ENCODE results near the gene ODC1.

ODC1 gene

GRCh38 chr2:10433264-10433946 lies 14.7 kb downstream of the ODC1 start:
- no peak for DNase-seq

DNA sequence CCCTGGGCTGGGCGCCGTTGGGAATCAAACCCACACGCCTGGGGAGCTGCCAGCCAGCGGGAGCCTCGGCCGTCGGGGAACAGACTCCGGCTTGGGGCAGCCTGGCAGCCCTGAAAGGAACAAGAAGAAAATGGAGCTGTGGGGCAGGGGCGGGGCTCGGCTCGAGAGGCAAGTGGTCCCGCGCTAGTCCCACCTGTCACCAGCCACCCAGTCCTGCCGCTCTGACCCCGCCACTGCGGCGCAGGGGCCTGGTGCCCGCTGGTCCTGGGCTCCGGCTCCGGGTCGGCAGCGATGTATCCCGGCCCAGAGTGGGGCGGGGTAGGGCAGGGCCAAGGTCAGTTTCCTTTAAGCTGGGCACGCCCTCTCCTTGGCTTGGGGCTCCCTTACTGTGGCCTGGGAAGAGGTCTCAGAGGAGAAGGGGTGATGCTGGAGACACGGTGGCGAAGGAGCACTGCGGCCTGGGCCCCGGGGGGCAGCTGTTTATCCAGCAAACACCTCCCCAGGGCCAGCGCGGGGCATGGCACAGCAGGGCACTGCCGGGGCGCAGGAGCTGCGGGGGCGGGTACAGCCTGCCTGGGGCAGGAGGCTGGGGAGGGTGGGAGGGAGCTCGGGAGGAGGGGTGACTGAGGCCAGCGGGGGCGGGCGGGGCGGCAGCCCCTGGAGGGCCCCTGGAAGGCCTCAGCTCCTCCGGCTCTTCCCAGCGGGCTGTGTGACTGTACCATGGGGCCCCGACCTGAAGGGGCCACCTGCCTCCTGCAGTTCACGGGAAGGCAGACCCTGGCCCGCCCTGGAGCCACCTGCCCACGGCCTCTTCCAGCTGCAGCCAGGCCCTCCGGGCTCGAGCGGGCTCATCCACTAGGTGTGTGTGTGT lies 15.6 kb downstream of the ODC1 start:
- DNase-seq: no peak

DNA sequence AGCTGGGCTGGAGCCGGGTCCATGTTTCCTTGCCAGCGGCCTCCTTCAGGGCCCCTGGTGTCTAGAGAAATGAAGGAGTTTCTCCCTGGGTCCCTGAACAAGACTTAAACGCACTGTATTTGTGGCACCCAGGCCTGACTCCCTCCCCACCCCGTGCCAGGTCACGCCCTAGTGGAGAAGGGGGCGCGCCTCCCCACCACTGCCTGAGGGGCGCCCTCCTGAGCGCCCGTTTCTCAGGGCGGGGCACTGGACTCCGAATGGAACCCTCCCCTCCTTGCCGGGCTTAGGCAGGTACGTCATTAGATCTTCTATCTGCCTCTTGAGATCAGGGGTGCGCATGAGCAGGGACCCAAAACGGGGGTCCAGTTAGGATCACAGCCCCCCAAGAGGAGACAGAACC lies 16.3 kb downstream of the ODC1 start:
- no peak for DNase-seq

DNA sequence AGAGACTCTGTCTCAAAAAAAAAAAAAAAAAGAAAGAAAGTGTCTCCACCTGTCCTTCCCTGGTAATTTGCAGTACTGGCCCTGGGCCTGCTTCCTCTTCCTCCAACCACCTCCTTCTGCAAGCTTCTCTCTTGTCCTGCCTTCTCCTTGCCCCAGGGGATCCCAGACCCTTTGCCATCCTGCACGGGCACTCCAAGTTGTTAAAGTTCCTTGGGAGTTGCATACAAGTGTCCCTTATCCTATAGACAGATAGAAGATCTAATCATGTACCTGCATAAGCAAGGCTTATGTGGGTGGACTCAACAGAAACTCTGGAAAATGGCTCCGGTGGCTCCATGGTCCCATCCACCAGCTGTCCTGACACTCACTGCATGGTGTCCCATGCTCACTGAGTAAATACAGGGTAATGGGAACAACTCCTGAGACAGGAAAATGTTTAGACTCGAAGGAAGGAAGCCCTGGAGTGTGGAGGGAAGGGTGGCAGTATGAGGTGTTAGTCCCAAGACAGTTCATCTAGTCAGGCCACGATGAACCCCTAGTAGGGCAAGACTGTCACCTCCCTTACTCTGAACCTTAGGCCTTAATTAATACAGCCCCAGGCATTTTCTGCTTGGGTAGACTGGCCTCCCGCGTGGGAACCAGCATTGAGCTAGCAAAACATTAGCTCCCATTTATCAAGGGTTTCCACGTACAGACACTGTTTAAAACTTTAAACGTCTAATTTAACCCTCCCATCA lies 17.1 kb downstream of the ODC1 start:
- no peak for DNase-seq

DNA sequence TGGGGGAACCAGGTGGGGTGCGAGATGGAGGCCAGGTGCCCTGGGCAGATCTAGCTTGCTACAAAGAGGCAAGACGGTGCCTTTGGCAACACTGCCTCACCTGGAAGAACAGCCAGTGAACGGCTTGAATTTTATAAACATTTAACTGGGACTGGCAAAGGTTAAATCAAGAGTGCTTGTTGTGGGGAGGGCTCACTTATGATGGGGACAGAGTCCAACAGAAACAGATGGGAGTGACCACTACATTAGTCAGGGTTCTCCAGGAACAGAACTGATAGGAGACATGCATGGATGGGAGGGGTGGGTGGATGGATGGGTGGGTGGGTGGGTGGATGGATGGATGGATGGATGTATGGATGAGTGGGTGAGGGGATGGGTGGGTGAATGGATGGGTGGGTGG lies 19.2 kb downstream of the ODC1 start:
- no peak for DNase-seq

- DNase-seq: no peak
Observed at GRCh38 chr2:10428355-10428754, 19.8 kb downstream of the ODC1 start.

DNA sequence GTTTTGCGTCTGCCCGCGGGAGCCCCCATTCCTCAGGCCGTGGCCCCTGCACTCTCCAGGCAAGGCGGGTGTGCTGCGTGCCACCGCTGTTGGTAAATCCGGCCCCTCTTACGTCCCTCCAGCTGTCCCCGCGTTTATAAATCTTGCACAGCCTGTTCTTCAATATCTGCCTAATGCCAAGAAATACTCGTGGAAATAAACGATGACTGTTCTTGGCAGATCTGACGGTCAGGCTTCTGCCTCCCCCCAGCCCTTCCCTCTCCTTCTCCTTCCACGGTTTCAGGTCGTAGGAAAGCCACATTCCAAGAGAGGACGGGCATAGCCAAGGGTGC lies 20.5 kb downstream of the ODC1 start:
- DNase-seq: no peak

GRCh38 chr2:10426726-10427617 lies 21.2 kb downstream of the ODC1 start:
- no peak for DNase-seq

DNA sequence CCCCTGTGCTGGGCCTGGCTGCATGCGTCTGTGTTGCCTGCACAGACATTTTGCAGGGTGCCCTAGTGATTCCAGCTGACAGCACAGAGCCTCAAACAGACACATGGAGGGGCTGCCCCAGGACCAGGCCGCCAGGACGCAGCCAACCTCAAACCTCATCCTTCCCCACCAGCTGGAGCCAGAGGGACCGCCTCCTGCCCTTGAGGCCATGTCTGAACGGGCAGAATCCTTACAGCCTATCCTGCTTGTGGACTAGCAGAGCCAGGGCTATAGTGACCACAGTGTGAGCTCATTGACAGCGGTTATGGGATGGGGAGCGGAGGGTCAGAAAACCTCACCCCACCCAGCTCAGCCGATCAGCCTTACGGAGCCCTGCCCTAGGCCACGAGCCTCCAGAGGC lies 22.4 kb downstream of the ODC1 start:
- DNase-seq: no peak

GRCh38 chr2:10424916-10425505 lies 23.1 kb downstream of the ODC1 start:
- no peak for DNase-seq

DNA sequence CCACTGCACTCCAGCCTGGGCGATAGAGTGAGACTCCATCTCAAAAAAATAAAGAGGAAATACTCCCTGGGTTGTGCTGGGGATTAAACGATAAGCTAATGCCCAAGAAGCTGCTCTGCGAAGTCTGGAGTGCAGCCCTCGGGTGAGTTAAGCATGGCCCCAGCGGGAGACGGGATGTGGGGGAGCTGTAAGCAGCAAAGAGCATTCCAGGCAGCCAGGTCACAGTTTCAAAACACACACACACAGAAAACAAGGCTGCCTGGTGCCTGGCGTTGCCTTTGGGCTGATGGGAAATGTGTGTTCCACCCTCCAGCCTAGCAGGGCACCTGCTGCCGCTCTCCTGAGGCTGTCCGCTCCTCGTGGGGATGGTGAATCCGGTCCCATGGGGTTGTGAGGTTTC lies 24.1 kb downstream of the ODC1 start:
- no peak for DNase-seq

GRCh38 chr2:10423400-10423774 lies 24.7 kb downstream of the ODC1 start:
- DNase-seq: no peak

- no peak for DNase-seq
Observed at GRCh38 chr2:10422732-10423399, 25.3 kb downstream of the ODC1 start.

GRCh38 chr2:10422251-10422650 lies 25.9 kb downstream of the ODC1 start:
- no peak for DNase-seq

DNA sequence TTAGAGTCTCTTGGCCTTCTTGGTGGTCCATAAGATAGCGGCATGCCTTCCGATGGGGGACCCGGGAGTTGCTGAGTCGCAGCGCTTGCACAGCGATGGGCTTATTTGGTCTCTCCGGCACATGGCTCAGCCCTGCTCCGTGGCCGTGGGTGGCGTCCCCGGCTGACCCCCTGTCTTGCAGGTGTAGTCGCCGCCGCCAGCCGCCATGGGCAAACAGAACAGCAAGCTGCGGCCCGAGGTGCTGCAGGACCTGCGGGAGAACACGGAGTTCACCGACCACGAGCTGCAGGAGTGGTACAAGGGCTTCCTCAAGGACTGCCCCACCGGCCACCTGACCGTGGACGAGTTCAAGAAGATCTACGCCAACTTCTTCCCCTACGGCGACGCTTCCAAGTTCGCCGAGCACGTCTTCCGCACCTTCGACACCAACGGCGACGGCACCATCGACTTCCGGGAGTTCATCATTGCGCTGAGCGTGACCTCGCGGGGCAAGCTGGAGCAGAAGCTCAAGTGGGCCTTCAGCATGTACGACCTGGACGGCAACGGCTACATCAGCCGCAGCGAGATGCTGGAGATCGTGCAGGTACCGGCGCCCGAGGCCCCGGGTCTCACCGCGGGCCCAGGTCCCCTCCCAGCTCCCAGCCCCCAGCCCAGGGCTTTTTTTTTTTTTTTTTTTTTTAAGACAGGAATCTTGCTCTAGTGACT lies 28.4 kb downstream of the ODC1 start:
- DNase-seq: no peak

GRCh38 chr2:10417551-10418335 lies 30.4 kb downstream of the ODC1 start:
- DNase-seq: no peak

DNA sequence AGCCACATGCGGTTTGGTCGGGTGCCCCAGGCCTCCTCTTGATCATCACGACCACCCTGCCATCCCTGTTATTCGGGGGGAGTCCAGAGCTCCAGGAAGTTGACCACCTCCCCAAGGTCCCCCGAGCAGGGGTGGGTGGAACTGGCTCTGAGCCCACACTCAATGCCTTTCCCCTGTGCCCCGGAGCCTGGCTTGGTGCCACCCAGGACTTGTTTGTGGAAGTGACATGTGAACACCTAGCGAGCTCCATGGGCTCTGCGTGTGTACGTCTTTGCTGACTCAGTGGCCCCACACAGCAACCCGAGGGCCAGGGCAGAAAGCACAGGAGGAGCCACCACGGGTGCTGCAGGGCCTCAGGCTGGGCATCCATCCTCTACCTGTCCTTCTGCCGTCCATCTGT lies 32.5 kb downstream of the ODC1 start:
- no peak for DNase-seq

DNA sequence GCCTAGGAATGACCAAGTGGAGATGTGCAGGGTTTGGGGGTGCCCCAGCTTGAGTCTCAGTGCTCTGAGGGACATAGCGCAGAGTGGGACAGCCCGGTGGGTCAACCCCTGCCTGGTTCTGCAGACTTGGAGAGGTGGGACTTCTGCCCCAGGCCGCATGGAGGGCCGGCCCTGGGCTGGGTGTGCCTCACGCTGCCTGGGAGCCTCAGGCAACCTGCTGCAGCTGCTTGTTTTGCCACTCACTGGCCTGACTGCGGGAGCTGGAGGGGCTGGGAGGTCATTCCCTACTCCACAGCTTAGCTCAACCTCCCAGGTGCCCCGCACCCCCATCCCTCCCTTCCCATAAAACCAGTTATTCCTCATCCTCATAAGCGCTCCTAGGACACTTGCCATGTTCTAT lies 33.1 kb downstream of the ODC1 start:
- DNase-seq: no peak

DNA sequence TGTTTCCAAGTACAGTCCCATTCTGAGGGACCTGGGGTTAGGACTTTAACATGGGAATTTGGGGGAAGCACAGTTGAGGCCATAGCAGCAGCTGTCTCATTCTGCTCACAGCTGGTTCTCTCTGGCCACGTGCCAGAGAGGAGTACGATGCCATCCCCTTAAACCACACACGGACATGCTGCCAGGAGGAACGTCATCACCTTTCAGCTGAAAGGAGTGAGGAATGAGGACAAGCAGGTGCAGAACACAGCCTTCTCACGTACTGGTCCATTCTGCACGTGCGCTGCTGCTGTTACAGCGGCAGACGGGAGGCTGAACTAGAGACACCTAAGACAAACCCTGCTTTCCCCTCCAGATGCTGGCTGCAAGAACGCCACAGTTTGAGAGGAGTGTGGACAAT lies 33.5 kb downstream of the ODC1 start:
- no peak for DNase-seq

DNA sequence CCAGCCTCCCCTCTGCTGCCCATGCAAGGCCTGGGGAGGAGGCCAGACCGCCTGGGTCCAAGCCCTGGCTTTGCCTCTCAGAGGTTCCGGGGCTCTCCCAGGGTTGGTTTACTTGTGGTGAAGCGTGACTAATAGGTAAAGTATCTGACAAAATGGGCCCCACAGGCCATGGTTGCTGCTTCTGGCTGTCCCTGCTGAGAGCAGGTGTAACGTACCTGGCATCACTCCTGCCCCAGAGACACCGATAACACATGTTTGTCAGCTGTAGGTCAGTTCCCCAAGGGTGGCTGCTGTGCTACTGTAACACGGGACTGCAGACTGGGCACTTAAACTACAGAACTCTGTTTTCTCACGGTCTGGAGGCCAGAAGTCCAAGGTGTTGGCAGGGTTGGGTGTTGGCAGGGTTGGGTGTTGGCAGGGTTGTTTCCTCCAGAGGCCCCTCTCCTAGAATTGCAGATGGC lies 34.1 kb downstream of the ODC1 start:
- no peak for DNase-seq
